Measurements from ENCODE around the gene FRMPD4. TPM values are rescaled to one million over a fixed set of nuclear protein-coding genes. Genes with fewer than 3 reads are reported as not detected.

FRMPD4 gene
- total RNA-seq, 1 experiment from 2014 or later = 0.24 TPM

DNA sequence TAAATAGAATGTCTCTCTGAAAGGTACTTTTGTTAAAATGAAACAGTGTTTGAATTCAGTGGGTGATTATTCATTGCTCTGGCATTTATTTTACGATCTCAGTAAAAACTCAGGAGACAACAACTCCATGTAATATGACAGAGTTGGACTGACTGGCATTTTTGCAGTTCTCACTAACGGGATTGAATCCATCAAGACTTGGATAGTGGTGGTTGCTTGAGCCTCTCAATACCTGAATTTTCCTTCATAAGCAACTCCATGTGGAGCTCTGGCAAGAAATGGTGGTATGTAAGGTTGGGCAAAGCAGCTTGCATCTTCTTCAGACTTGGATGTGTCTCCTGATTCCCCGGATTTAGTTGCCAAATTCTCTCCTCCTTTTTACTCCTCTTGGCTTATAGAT is 72.7 kb downstream of the FRMPD4 start:
- DNase-seq (ENCODE audit: low read depth) = peak; percentile 45

DNA sequence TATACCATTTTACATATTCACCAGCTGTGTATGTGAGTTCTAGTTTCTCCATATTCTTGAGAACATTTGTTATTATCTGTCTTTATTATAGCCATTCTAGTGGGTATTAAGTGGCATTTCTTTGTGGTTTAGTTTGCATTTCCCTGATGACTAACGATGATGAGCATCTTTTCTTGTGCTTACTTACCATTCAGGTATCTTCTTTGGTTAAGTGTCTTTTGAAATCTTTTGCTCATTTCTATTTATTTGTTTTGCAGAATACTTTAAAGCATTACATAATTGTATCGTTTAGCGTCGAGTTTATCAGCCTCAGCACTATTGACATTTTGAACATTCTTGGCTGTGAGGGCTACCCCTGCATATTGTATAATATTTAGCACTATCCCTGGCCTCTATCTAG is 85.4 kb downstream of the FRMPD4 start:
- peak; percentile 61 for DNase-seq (ENCODE audit: low read depth)

DNA sequence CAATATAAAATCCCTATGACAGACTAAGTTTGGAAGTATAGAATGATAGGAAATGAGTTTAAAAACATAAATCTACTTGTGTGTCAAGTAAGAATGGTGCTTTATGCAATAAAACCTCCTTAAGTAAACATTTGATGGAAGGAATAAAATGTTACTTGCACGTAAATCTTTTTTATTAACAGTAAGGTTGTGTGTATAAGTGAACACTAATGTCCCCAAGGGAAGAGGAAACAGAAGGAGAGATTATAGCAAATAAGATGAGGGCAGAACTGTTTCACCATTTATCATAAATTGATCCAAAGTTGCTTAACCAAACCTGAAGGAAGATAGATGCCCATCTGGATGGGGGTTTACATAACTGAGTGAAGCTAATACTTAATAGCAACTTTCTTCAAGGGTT is 86.8 kb downstream of the FRMPD4 start:
- DNase-seq (ENCODE audit: low read depth) = no peak

DNA sequence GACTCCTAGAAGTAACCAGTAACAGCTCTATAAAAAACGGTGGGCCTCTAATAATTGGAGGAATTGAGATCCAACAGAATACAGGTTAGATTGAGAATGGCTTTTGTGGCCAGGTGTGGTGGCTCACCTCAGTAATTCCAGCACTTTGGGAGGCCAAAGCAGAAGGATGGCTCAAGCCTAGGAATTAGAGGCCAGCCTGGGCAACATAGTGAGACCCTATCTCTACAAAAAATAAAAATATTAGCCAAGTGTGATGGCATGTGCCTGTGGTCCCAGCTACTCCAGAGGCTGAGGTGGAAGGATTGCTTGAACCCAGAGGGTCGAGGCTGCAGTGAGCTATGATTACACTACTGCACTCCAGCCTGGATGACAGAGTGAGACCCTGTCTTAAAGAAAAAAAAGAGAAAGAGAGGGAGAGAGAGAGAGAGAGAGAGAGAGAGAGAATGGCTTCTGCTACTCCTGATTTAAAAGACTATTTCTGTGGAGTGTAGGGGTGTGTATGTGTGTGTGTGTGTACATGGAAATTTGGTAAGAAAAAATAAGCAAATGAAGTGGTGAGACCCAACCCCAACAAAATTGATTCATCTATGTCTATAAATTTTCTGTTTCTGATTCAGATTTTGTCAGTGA is 89.3 kb downstream of the FRMPD4 start:
- no peak for DNase-seq (ENCODE audit: low read depth)

DNA sequence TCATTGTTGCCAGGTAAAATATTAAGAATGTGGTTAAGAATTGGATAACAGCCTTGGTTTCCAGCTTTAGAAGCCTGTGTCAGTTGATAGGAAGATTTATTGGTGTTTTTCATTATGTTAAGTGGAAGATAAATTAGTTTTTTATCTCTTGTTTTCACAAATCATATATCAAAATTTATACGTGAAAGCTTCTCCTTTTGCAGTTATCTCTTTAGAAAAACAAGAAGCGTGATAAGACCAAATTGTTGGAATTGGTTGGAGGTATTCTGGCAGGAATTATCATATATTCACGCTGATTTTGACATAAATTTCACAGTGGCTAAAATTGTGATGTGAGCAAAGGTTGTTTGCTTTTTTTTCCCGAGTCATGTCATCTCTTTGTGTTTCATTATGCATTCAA is 90.6 kb downstream of the FRMPD4 start:
- DNase-seq (ENCODE audit: low read depth) = no peak

DNA sequence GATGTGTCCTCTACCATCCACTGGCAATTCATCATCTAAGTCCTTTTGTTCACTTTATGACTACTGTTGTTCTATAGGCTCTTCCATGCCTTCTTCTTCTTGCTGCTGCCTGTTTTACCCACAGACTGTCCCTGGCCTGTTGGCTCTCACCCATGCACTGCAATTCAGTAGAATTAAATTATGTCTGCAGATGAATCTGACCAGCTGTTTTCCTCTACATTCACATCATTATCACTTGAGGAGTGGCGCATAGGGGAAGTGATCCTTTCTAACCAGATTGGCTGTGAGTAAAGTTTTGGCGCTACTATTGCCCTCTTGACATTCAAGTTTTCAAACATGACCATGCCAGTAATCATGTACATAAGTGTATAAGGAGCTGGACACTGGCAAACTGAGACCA is 91.7 kb downstream of the FRMPD4 start:
- no peak for DNase-seq (ENCODE audit: low read depth)

DNA sequence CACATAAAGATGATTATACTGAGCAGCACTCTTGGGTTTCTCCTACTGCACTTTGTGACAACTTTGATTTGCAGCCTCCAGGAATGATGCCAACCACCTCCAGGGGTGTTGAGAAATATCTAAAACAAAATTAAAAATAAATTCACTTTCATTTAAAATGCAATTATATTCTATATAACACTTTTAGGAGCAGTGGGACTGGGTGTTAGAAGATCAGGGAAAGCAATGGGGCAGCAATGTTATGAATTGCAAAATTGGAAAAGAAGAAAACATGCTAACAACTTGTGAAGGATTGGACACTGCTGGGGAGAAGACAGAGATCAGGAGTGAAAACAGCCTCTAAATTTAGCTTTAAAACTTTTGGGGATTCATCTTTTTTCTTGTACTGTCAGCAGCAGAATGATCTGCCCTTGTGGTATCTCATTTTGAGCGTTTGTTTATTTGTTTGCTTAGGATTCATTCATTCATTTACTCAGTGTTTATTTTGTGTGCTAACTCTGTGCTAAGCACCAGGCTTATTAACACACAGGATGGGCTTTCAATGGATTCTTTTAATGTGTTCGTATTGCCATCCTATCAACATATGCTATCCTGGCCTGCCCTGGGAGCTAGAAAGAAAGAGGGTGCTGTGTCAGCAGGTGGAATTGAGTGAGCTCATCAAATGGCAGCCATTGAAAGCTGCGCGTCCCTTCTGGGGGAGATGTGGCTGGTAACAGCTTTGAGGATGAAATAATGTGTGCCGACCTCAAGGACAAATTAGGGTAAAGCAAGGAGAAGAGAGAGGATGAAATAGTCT is 96.5 kb downstream of the FRMPD4 start:
- no peak for DNase-seq (ENCODE audit: low read depth)

DNA sequence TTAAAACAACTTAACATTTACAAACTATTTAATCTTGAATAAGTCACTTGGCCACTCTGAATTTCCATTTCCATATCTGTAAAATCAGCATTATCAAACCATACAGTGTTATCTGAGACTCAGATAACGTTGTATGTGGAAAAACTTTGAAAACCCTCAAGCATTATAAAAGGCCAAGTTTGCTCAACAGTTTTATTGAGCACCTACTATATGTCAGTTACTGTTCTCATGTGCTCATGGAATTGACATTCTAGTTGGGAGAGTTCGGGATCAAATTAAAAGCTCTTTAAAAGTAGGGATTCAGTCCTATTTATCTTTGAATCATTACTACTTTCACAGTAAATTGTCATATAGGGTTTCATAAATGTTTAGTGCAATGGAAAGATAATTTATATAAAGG is 97.9 kb downstream of the FRMPD4 start:
- no peak for DNase-seq (ENCODE audit: low read depth)

DNA sequence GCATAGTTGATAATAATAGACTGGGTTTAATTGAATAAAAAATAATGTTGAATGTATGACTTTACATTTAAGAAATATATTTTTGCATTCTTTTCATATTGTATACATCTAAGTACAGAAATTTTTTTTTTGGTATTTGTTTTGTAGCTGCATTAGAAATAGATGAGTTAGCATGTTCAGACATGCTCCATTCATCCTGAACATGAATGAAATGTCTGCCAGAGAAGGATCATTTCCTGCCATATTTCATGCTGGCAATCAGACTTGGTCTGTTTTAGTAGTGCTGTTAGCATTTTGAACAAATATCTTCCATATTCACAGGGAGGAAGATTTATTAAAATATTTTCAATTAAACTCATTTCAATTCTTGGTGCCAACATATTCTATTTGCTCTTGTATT is 98.9 kb downstream of the FRMPD4 start:
- DNase-seq (ENCODE audit: low read depth) = no peak

DNA sequence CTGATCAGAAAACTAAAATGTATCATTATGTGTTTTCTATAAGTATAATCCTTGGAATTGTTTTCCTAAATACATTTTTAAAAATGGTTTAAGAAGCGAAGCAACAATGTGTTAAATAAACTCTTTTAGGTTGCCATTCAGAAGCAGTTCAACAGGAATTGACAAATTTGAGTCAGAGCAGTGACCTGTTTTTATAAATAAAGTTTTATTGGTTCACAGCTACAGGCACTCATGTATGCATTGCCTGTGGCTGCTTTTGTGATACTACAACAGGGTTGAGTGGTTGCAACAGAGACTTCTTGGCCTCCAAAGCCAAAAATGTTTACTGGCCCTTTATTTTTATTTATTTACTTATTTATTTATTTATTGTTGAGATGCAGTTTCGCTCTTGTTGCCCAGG is 99.5 kb downstream of the FRMPD4 start:
- DNase-seq (ENCODE audit: low read depth) = no peak

DNA sequence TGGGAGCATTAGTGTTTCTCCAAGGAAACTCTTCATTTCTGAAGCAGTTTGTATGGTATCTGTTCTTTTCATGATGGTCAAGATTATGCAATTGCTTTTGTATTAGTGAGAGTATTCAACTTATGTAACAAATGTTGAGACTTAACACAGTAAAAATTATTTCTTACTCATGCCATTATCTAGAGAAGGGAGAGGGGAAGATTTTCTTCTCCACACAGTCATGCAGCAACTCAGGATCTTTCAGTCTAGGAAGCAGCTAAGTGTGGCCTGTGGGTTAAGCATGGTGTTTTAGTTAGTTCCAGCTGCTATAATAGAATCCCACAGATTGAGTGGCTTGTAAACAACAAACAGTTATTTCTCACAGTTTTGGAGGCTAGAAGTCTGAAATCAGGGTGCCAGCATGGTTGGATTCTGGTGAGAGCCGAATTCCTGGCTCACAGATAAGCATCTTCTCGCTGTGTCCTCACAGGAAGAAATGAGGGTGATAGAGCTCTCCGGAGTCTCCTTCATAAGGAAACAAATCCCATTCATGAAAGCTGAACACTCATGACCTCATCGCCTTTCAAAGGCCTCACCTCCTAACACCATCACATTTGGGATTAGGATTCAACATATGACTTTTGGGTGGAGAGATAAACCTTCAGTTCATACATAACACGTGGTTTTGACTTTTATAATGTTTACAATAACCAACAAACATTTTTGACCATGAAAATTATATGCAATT is 101.2 kb downstream of the FRMPD4 start:
- DNase-seq (ENCODE audit: low read depth) = no peak

DNA sequence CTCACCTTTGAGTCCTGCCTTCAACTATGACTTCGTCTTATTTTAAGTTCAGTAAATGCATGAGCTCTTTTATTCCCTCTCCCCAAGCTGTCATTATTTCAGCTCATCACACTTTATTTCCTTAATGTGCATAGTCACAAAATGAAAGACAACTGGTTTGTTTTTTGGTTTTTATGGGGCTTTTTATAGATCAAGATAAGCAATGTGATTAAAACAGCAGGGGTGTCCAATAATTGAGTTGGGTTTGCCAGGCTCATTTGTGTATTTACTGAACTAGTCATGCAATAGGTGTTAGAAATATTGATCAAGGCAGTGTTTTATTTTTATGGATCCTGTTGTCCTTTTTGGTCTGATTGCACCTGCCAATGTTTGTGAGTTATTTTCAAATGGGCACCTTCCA is 102.2 kb downstream of the FRMPD4 start:
- no peak for DNase-seq (ENCODE audit: low read depth)

DNA sequence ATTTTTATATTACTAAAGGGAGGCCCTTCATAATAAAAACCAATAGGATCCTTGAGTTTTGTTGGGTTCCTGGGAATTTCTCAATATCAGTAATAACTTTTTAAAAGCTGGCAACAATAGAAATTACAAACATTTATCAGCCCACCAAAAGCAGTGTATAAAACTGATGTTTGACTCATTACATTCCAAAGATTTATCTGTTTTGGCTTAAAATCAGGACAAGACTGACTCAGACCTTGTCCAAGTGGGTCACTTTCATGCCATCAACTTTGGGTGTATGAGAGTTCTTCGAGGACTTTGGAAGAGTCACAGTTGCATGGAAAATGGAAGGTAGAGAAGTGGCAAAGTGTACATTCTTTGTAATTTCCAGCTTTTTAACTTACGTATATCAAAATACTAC is 102.8 kb downstream of the FRMPD4 start:
- peak; percentile 49 for DNase-seq (ENCODE audit: low read depth)

DNA sequence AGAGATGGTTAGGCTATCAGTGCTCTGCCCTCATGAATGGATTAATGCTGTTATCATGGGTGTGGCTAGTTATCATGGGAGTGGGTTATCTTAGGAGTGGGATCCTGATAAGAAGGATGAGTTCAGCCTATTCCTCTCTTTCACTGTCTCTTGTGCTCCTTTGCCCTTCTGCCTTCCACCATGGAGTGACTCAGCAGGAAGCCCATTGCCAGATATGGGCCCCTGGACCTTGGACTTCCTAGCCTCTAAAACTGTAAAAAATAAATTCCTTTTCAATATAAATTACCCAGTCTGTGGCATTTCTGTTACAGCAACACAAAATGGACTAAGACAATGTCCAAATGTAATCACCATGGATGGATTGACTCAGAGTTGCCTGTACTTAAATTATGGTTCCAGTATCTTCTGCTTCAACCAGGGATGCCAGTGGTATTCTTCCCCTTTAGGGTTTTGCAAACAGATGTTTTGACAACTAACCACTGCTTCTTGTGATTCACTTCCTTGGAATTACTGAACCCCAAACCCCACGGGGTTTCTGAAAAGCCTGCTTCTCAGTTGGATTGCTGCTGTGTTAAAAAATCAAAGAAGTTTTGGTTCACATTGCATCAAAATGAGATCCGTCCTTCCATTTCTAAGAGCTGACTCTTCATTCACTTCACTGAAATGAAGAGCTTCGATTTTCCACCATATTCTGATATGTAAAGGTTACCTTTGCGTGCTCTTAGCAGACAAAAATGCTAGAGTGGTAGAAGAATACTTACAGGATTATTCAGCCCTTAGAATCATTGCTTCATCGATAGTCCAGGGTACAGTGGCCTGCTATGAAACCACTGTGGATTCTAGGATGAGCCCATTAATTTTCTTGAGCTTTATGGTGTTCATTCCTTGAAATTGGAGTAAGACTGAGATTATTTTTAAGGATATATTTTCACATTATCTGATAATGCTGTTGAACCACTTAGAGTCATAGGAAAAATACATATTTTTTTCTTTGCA is 107.7 kb downstream of the FRMPD4 start:
- DNase-seq (ENCODE audit: low read depth) = peak; percentile 88

DNA sequence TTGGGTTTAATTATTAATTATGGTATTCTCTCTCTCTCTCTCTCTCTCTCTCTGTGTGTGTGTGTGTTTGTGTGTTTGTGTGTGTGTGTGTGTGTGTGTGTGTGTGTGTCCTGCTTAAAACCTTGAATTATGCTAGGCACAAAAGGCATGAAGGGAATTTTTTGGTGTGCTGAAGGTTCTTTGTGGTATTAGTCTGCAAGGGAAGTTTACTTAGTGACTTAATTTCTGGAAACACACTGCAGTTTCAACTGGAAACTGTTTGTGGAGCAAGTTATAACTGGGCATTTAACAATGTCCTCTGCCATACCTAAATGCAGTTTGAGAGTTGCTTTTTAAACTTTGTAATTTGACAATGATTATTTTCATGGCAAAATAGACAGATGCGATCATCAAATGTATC is 111.7 kb downstream of the FRMPD4 start:
- no peak for DNase-seq (ENCODE audit: low read depth)

DNA sequence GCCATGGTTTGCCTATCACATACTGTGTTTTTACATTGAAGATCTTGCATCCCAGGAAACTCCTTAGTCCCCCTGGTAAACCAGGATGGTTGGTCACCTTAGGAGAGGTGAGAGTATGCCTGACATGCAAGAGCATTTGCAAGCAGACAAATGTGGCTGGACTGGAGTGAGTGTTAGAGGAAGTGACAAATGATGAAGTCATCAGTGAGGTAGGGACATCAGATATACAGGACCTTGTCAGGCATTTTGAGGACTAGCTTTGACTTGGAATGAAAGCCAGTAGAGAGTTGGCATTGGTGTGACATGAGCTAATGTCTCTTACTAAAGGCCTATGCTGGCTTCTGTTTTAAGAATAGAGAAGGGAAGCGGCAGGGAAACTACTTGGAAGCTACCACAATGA is 124.9 kb downstream of the FRMPD4 start:
- DNase-seq (ENCODE audit: low read depth) = peak; percentile 30

DNA sequence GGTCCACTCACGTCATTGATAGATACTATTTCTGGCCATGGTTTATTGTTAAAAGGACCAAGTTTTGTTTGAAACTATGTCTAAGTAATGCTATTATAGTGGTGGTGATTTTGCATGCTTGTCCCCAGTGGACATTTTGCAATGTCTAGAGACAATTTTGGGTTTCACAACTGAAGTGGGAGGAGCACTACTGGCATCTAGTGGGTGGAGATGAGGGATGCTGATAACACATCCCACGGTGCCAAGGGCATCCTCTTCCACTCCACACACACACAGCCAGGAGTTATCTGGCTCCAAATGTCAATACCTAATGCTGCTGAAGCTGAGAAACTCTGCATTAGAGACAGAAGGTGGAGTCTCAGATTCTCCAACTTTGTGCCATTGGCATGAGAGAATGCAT is 131.2 kb downstream of the FRMPD4 start:
- DNase-seq (ENCODE audit: low read depth) = peak; percentile 49

DNA sequence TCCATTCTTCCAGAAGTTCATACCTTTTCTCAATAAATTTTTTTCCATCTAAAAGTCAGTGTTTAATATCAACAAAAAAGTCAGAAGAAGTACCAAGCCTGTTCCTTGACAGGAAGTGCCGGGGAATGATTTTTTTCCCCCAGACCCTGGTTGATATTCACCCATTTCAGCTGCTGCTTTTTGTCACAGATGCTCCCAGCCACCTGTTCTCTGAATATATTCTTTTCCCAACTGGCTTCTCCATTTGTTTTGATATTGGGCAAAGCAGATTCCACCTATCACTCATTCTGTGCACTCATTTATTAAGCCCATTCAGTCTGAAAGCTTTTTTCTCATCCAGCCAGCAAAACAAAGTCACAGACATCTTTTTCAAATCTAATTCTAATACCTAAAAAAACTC is 139.9 kb downstream of the FRMPD4 start:
- DNase-seq (ENCODE audit: low read depth) = no peak

DNA sequence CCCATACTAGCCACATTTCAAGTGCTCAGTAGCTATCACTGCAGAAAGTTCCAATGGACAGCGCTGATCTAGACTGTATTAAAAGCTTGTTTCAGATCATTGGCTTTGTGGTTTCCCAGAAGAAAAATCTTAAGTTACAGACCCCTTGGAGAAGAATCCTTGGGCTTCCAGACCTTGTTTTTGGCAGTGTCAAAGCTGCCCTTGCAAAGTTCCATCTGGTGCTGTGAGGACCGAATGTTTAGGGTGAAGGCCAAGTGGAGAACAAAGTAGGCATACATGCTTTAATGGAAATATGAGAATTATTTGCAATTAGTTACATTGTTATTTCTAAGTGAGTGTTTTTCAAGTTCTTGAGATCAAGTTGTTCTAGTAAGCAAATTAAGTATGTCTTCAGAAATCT is 144.7 kb downstream of the FRMPD4 start:
- no peak for DNase-seq (ENCODE audit: low read depth)

DNA sequence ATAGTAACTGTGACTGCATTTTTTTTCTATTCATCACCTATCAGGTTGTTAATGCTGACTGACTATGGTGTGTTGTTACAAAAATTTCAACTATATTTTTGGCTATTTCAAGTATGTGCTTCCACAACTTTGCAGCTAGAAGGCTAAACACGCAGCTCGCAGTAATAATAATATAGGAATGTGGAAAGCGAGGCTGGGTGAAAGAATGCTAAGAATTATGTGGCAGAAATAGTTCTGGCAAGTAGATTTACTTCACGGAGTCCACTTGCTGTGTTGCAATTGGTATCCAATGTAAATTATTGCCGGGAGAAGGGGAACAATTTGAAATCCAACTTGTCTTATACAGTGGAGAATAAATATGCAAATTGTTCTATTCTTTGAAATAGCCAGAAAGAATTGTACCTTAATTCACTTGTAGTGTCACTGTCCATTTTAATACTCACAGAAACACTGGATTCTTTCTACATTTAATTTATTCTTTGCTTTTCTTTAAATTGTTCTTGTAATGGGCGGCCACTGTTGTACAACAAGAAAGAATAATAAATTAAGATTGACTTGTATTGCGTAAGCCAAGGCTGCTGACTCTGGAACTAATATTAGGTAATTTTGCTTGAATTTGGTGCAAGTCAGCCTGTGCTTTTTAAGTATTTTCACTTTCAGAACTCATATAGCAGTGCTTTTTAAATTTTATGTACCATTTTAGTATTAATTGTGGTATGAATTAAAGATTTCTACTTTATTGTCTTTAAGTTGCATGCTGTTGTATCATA is 154.9 kb downstream of the FRMPD4 start:
- no peak for DNase-seq (ENCODE audit: low read depth)

DNA sequence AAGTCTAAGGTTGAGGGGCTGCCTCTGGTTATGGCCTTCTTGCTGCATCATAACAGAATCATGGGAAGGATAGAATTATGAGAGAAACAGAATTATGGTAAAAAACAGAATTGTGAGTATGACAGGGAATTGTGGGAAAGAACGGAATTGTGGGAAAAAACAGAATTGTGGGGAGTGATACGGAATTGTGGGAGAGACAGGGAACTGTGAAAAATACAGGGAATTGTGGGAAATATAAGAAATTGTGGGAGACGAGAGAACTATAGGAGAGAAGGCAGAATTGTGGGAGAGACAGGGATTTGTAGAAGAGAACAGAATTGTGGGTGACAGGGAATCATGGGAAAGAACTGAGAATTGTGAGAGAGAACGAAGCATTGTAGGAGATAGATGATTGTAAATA is 159.1 kb downstream of the FRMPD4 start:
- no peak for DNase-seq (ENCODE audit: low read depth)
